Measurements from ENCODE around the gene PDSS1.

Gene PDSS1

GRCh38 chr10:26733750-26734568, 36.5 kb downstream of the PDSS1 start:
- POLR2A ChIA-PET, result no interaction called here
- DNase-seq (ENCODE audit: extremely low spot score), result no peak
- TF ChIP-seq ELF4 (IDR thresholded peaks at IDR 0.05), result no peak
- TF ChIP-seq PKNOX1 (IDR thresholded peaks at IDR 0.05), result no peak
- TF ChIP-seq NFRKB (IDR thresholded peaks at IDR 0.05), result no peak
- no peak for TF ChIP-seq FOXM1 (IDR thresholded peaks at IDR 0.05; ENCODE audit: borderline replicate concordance)
- no peak for TF ChIP-seq CTBP1 (IDR thresholded peaks at IDR 0.05; ENCODE audit: borderline replicate concordance)
- TF ChIP-seq ZNF384 (IDR thresholded peaks at IDR 0.05), result no peak
- no peak for TF ChIP-seq FOXA1 (IDR thresholded peaks at IDR 0.05)
- TF ChIP-seq HDGF (IDR thresholded peaks at IDR 0.05; ENCODE audit: borderline replicate concordance), result no peak
- TF ChIP-seq SUZ12 (IDR thresholded peaks at IDR 0.05), result no peak
- no peak for TF ChIP-seq BHLHE40 (IDR thresholded peaks at IDR 0.05; ENCODE audit: borderline replicate concordance)
- TF ChIP-seq TARDBP (IDR thresholded peaks at IDR 0.05), result no peak
- TF ChIP-seq SP1 (IDR thresholded peaks at IDR 0.05), result no peak
- CTCF ChIA-PET, result no interaction called here

GRCh38 chr10:26735435-26735834, 37.9 kb downstream of the PDSS1 start:
- TF ChIP-seq ARNT (IDR thresholded peaks at IDR 0.05) (no peak), FOXK2 (IDR thresholded peaks at IDR 0.05) (no peak), BHLHE40 (IDR thresholded peaks at IDR 0.05; ENCODE audit: borderline replicate concordance) (no peak), SUZ12 (IDR thresholded peaks at IDR 0.05) (no peak), FOXA1 (IDR thresholded peaks at IDR 0.05) (no peak), LEF1 (IDR thresholded peaks at IDR 0.05; ENCODE audit: borderline replicate concordance) (no peak), L3MBTL2 (conservative IDR thresholded peaks at IDR 0.05) (no peak), PKNOX1 (IDR thresholded peaks at IDR 0.05) (no peak), HDGF (IDR thresholded peaks at IDR 0.05; ENCODE audit: borderline replicate concordance) (no peak), ELF4 (IDR thresholded peaks at IDR 0.05) (no peak), FOXM1 (IDR thresholded peaks at IDR 0.05; ENCODE audit: borderline replicate concordance) (no peak), TARDBP (IDR thresholded peaks at IDR 0.05) (no peak), CTBP1 (IDR thresholded peaks at IDR 0.05; ENCODE audit: borderline replicate concordance) (no peak), SP1 (IDR thresholded peaks at IDR 0.05) (no peak), ZNF384 (IDR thresholded peaks at IDR 0.05) (no peak), NFRKB (IDR thresholded peaks at IDR 0.05) (no peak)
- CTCF ChIA-PET, result no interaction called here
- POLR2A ChIA-PET, result no interaction called here

GRCh38 chr10:26737730-26738129, 40.2 kb downstream of the PDSS1 start:
- POLR2A ChIA-PET, result no interaction called here
- DNase-seq (ENCODE audit: extremely low spot score), result no peak
- TF ChIP-seq CTBP1 (IDR thresholded peaks at IDR 0.05; ENCODE audit: borderline replicate concordance) (no peak), FOXM1 (IDR thresholded peaks at IDR 0.05; ENCODE audit: borderline replicate concordance) (no peak), ZNF384 (IDR thresholded peaks at IDR 0.05) (no peak), L3MBTL2 (conservative IDR thresholded peaks at IDR 0.05) (no peak), FOXK2 (IDR thresholded peaks at IDR 0.05) (no peak), LEF1 (IDR thresholded peaks at IDR 0.05; ENCODE audit: borderline replicate concordance) (no peak), SP1 (IDR thresholded peaks at IDR 0.05) (no peak), ELF4 (IDR thresholded peaks at IDR 0.05) (no peak), PKNOX1 (IDR thresholded peaks at IDR 0.05) (no peak), SUZ12 (IDR thresholded peaks at IDR 0.05) (no peak), ARNT (IDR thresholded peaks at IDR 0.05) (no peak)
- CTCF ChIA-PET, result no interaction called here

More at GRCh38 chr10:26735435-26735834, 37.9 kb downstream of the PDSS1 start:
- no peak for DNase-seq (ENCODE audit: extremely low spot score)

- ChIA-PET CTCF (no interaction called here), POLR2A (no interaction called here)
- DNase-seq (ENCODE audit: extremely low spot score), result no peak
- no peak for TF ChIP-seq CTBP1 (IDR thresholded peaks at IDR 0.05; ENCODE audit: borderline replicate concordance)
- TF ChIP-seq L3MBTL2 (conservative IDR thresholded peaks at IDR 0.05), result no peak
- TF ChIP-seq ZNF384 (IDR thresholded peaks at IDR 0.05), result no peak
- TF ChIP-seq ELF4 (IDR thresholded peaks at IDR 0.05), result no peak
These were observed 40.9 kb downstream of the PDSS1 start for GRCh38 chr10:26738301-26738911.

- no peak for TF ChIP-seq SP1 (IDR thresholded peaks at IDR 0.05)
- no peak for TF ChIP-seq NFRKB (IDR thresholded peaks at IDR 0.05)
- no peak for TF ChIP-seq FOXA1 (IDR thresholded peaks at IDR 0.05)
- TF ChIP-seq CTBP1 (IDR thresholded peaks at IDR 0.05; ENCODE audit: borderline replicate concordance), result no peak
- no peak for TF ChIP-seq LEF1 (IDR thresholded peaks at IDR 0.05; ENCODE audit: borderline replicate concordance)
- CTCF ChIA-PET, result no interaction called here
- POLR2A ChIA-PET, result no interaction called here
- DNase-seq (ENCODE audit: extremely low spot score), result no peak
These were observed 41.6 kb downstream of the PDSS1 start for GRCh38 chr10:26739071-26739631.

- POLR2A ChIA-PET, result interaction anchor here (1.0 kb wide), 1 partner anchor 119 kb away, joined by 3 read pairs; the partner anchor contains the start of gene ABI1
- DNase-seq (ENCODE audit: extremely low spot score), result no peak
- no peak for TF ChIP-seq ARNT (IDR thresholded peaks at IDR 0.05)
- TF ChIP-seq L3MBTL2 (conservative IDR thresholded peaks at IDR 0.05), result no peak
- no peak for TF ChIP-seq BHLHE40 (IDR thresholded peaks at IDR 0.05; ENCODE audit: borderline replicate concordance)
- no peak for TF ChIP-seq ELF4 (IDR thresholded peaks at IDR 0.05)
- TF ChIP-seq CTBP1 (IDR thresholded peaks at IDR 0.05; ENCODE audit: borderline replicate concordance), result no peak
- TF ChIP-seq TARDBP (IDR thresholded peaks at IDR 0.05), result no peak
- TF ChIP-seq ZNF384 (IDR thresholded peaks at IDR 0.05), result no peak
- TF ChIP-seq LEF1 (IDR thresholded peaks at IDR 0.05; ENCODE audit: borderline replicate concordance), result no peak
- TF ChIP-seq FOXK2 (IDR thresholded peaks at IDR 0.05), result no peak
- no peak for TF ChIP-seq FOXA1 (IDR thresholded peaks at IDR 0.05)
- TF ChIP-seq PKNOX1 (IDR thresholded peaks at IDR 0.05), result no peak
- no peak for TF ChIP-seq FOXM1 (IDR thresholded peaks at IDR 0.05; ENCODE audit: borderline replicate concordance)
- CTCF ChIA-PET, result no interaction called here
These were observed 43.9 kb downstream of the PDSS1 start for GRCh38 chr10:26741368-26741767.
